ENCODE measurements around the gene GALNT16.

GALNT16 gene

GRCh38 chr14:69334576-69334975 lies 74.6 kb downstream of the GALNT16 start:
- no peaks in the 10 kb centered on the region for H3K9me3 ChIP-seq
- no peak overlapping the region for H3K4me3 ChIP-seq
- no peaks in the 10 kb centered on the region for H3K36me3 ChIP-seq (replicated peaks)
- in situ Hi-C loops (cut with MboI; ENCODE audit: low sequenced_read_pairs) = no loop called here
- no peaks in the 10 kb centered on the region for H3K4me1 ChIP-seq
- no peak for DNase-seq (ENCODE audit: low spot score in 2 of 2)
- no peaks in the 10 kb centered on the region for H3K27me3 ChIP-seq (ENCODE audit: low read depth)

GRCh38 chr14:69335371-69335771 lies 75.4 kb downstream of the GALNT16 start:
- no peak for DNase-seq (ENCODE audit: low spot score in 2 of 2)
- in situ Hi-C loops (cut with MboI; ENCODE audit: low sequenced_read_pairs) = no loop called here

GRCh38 chr14:69337984-69338383 lies 78.0 kb downstream of the GALNT16 start:
- no peak overlapping the region for H3K4me3 ChIP-seq
- DNase-seq (ENCODE audit: low spot score in 2 of 2) = no peak
- no peaks in the 10 kb centered on the region for H3K9me3 ChIP-seq
- in situ Hi-C loops (cut with MboI; ENCODE audit: low sequenced_read_pairs) = no loop called here
- H3K4me1 ChIP-seq = no peaks in the 10 kb centered on the region
- H3K36me3 ChIP-seq (replicated peaks) = no peaks in the 10 kb centered on the region
- no peaks in the 10 kb centered on the region for H3K27me3 ChIP-seq (ENCODE audit: low read depth)

More at GRCh38 chr14:69335371-69335771, 75.4 kb downstream of the GALNT16 start:
- Histone ChIP-seq H3K9me3 (no peaks in the 10 kb centered on the region), H3K36me3 (replicated peaks) (no peaks in the 10 kb centered on the region), H3K4me1 (no peaks in the 10 kb centered on the region), H3K4me3 (no peak overlapping the region), H3K27me3 (ENCODE audit: low read depth) (no peaks in the 10 kb centered on the region)

- no peak for DNase-seq (ENCODE audit: low spot score in 2 of 2)
- Histone ChIP-seq H3K36me3 (replicated peaks) (no peaks in the 10 kb centered on the region), H3K27me3 (ENCODE audit: low read depth) (no peaks in the 10 kb centered on the region), H3K4me3 (no peak overlapping the region), H3K4me1 (no peaks in the 10 kb centered on the region), H3K9me3 (no peaks in the 10 kb centered on the region)
- in situ Hi-C loops (cut with MboI; ENCODE audit: low sequenced_read_pairs) = no loop called here
These were observed 79.5 kb downstream of the GALNT16 start for GRCh38 chr14:69339426-69339825.

GRCh38 chr14:69342928-69343525 lies 83.1 kb downstream of the GALNT16 start:
- H3K4me3 ChIP-seq = no peak overlapping the region
- no peaks in the 10 kb centered on the region for H3K4me1 ChIP-seq
- H3K9me3 ChIP-seq = no peaks in the 10 kb centered on the region
- DNase-seq (ENCODE audit: low spot score in 2 of 2) = no peak
- H3K27me3 ChIP-seq (ENCODE audit: low read depth) = no peaks in the 10 kb centered on the region
- in situ Hi-C loops (cut with MboI; ENCODE audit: low sequenced_read_pairs) = no loop called here
- no peaks in the 10 kb centered on the region for H3K36me3 ChIP-seq (replicated peaks)

- in situ Hi-C loops (cut with MboI; ENCODE audit: low sequenced_read_pairs) = no loop called here
These were observed 84.2 kb downstream of the GALNT16 start for GRCh38 chr14:69344171-69344570.

GRCh38 chr14:69345402-69345801 lies 85.4 kb downstream of the GALNT16 start:
- Histone ChIP-seq H3K9me3 (no peaks in the 10 kb centered on the region), H3K4me1 (no peaks in the 10 kb centered on the region), H3K36me3 (replicated peaks) (no peaks in the 10 kb centered on the region), H3K4me3 (no peak overlapping the region), H3K27me3 (ENCODE audit: low read depth) (no peaks in the 10 kb centered on the region)
- DNase-seq (ENCODE audit: low spot score in 2 of 2) = no peak
- in situ Hi-C loops (cut with MboI; ENCODE audit: low sequenced_read_pairs) = no loop called here

More at GRCh38 chr14:69344171-69344570, 84.2 kb downstream of the GALNT16 start:
- Histone ChIP-seq H3K9me3 (no peaks in the 10 kb centered on the region), H3K36me3 (replicated peaks) (no peaks in the 10 kb centered on the region), H3K27me3 (ENCODE audit: low read depth) (no peaks in the 10 kb centered on the region), H3K4me3 (no peak overlapping the region), H3K4me1 (no peaks in the 10 kb centered on the region)
- DNase-seq (ENCODE audit: low spot score in 2 of 2) = no peak

- H3K4me1 ChIP-seq = no peaks in the 10 kb centered on the region
- in situ Hi-C loops (cut with MboI; ENCODE audit: low sequenced_read_pairs) = no loop called here
- H3K36me3 ChIP-seq (replicated peaks) = no peaks in the 10 kb centered on the region
- H3K4me3 ChIP-seq = no peak overlapping the region
- peak; percentile 19 to 81 for DNase-seq (ENCODE audit: low spot score in 2 of 2)
- no peaks in the 10 kb centered on the region for H3K9me3 ChIP-seq
- no peaks in the 10 kb centered on the region for H3K27me3 ChIP-seq (ENCODE audit: low read depth)
These were observed 86.8 kb downstream of the GALNT16 start for GRCh38 chr14:69346710-69347109.

- no peaks in the 10 kb centered on the region for H3K9me3 ChIP-seq
- H3K4me3 ChIP-seq = no peak overlapping the region
- no peaks in the 10 kb centered on the region for H3K4me1 ChIP-seq
- in situ Hi-C loops (cut with MboI; ENCODE audit: low sequenced_read_pairs) = no loop called here
- no peaks in the 10 kb centered on the region for H3K36me3 ChIP-seq (replicated peaks)
- no peaks in the 10 kb centered on the region for H3K27me3 ChIP-seq (ENCODE audit: low read depth)
- no peak for DNase-seq (ENCODE audit: low spot score in 2 of 2)
These were observed 89.3 kb downstream of the GALNT16 start for GRCh38 chr14:69349091-69349777.

GRCh38 chr14:69350892-69351291 lies 90.9 kb downstream of the GALNT16 start:
- Histone ChIP-seq H3K4me3 (no peak overlapping the region), H3K4me1 (no peaks in the 10 kb centered on the region), H3K9me3 (no peaks in the 10 kb centered on the region), H3K27me3 (ENCODE audit: low read depth) (no peaks in the 10 kb centered on the region), H3K36me3 (replicated peaks) (no peaks in the 10 kb centered on the region)
- DNase-seq (ENCODE audit: low spot score in 2 of 2) = no peak
- in situ Hi-C loops (cut with MboI; ENCODE audit: low sequenced_read_pairs) = no loop called here

- Histone ChIP-seq H3K4me3 (no peak overlapping the region), H3K9me3 (no peaks in the 10 kb centered on the region), H3K36me3 (replicated peaks) (no peaks in the 10 kb centered on the region), H3K4me1 (no peaks in the 10 kb centered on the region), H3K27me3 (ENCODE audit: low read depth) (no peaks in the 10 kb centered on the region)
- in situ Hi-C loops (cut with MboI; ENCODE audit: low sequenced_read_pairs) = no loop called here
- no peak for DNase-seq (ENCODE audit: low spot score in 2 of 2)
These were observed 91.4 kb downstream of the GALNT16 start for GRCh38 chr14:69351385-69351784.

- H3K4me1 ChIP-seq = no peaks in the 10 kb centered on the region
- no peaks in the 10 kb centered on the region for H3K27me3 ChIP-seq (ENCODE audit: low read depth)
- H3K36me3 ChIP-seq (replicated peaks) = no peaks in the 10 kb centered on the region
- DNase-seq (ENCODE audit: low spot score in 2 of 2) = no peak
- no peaks in the 10 kb centered on the region for H3K9me3 ChIP-seq
- in situ Hi-C loops (cut with MboI; ENCODE audit: low sequenced_read_pairs) = no loop called here
- no peak overlapping the region for H3K4me3 ChIP-seq
These were observed 92.0 kb downstream of the GALNT16 start for GRCh38 chr14:69351911-69352310.

GRCh38 chr14:69353168-69353567 lies 93.2 kb downstream of the GALNT16 start:
- no peak overlapping the region for H3K4me3 ChIP-seq
- in situ Hi-C loops (cut with MboI; ENCODE audit: low sequenced_read_pairs) = no loop called here

GRCh38 chr14:69354383-69355153 lies 94.6 kb downstream of the GALNT16 start:
- Histone ChIP-seq H3K36me3 (replicated peaks) (no peaks in the 10 kb centered on the region), H3K9me3 (no peaks in the 10 kb centered on the region), H3K4me1 (no peaks in the 10 kb centered on the region), H3K27me3 (ENCODE audit: low read depth) (no peaks in the 10 kb centered on the region), H3K4me3 (no peak overlapping the region)
- DNase-seq (ENCODE audit: low spot score in 2 of 2) = no peak
- in situ Hi-C loops (cut with MboI; ENCODE audit: low sequenced_read_pairs) = no loop called here

More at GRCh38 chr14:69353168-69353567, 93.2 kb downstream of the GALNT16 start:
- Histone ChIP-seq H3K9me3 (no peaks in the 10 kb centered on the region), H3K4me1 (no peaks in the 10 kb centered on the region), H3K36me3 (replicated peaks) (no peaks in the 10 kb centered on the region), H3K27me3 (ENCODE audit: low read depth) (no peaks in the 10 kb centered on the region)
- no peak for DNase-seq (ENCODE audit: low spot score in 2 of 2)
